Measurements from ENCODE around the gene ADAR. TPM values are rescaled to one million over a fixed set of nuclear protein-coding genes. Genes with fewer than 3 reads are reported as not detected.

Gene ADAR
- total and polyA plus RNA-seq, 2 of the 8 experiments (the other 6 are each of a cell fraction or from before 2014, with no cell fraction given) = 125 to 242 TPM

DNA sequence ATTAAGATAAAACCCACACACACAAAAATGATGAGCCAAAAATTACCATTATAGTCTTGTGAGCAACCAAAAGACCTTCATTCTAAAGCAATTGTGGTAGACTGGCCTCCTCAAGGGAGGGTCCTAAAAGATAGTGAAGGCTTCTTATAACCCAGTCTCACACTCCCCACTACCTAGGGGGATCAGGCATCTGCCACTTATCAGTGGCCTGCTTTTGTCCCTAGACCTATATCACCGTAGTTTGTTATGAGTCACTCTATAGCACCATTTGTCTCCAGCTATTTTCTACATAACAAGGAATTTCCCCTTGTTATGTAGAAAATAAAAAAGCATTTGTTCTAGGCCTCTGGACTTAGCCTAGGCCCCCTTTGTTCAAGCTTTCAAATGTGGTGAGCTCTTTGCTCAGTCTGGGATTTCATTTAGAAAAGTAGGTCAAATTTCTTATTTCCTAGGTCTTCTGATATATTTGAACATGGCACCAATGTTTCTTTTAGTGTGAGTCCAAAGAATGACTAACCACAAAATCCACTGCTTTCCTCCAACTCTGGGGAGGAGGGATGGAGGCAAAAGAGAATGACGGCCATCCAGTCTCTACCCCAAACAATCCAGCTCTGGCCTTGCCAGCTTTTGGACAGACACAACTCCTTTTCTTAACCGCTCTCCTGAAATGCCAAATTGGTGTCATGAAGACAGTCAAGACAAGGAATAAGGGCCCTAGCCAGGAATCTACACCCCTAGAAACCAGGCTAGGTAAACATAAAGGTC, 8.9 kb downstream of the ADAR start:
- POLR2A ChIA-PET (ENCODE audit: partially characterized antibody) = interaction anchor here (0.7 to 2.1 kb wide), 6 partner anchors 7 to 24 kb away, joined by 3 to 7 read pairs (median 4); no protein-coding TSS in a partner anchor
- Histone ChIP-seq H3K4me1 (replicated peaks in 1 of 4; ENCODE audit: control insufficient read depth in 3 of 4, insufficient read depth in 4 of 4, low read length in 3 of 4) (no peaks in the 10 kb centered on the region), H4K8ac (ENCODE audit: extremely low read depth, insufficient read depth, low read length) (no peak overlapping the region), H2AK5ac (ENCODE audit: low read depth, low read length) (no peak overlapping the region), H3K36me3 (ENCODE audit: control insufficient read depth in 2 of 4, insufficient read depth in 4 of 4, low read length in 3 of 4) (peaks cover 42 to 67% (median 61%) of the 10 kb centered on the region in 4 experiments), H3K4me2 (ENCODE audit: insufficient read depth in 1 of 2, low read depth in 2 of 2, low read length in 2 of 2) (no peak overlapping the region), H4K91ac (replicated peaks; ENCODE audit: insufficient read length, low read length) (no peak overlapping the region), H3K79me1 (ENCODE audit: low read depth, low read length) (peaks cover 11% of the 10 kb centered on the region), H3K9ac (replicated peaks in 1 of 4; ENCODE audit: extremely low read depth in 1 of 4, low read depth in 3 of 4, low read length in 3 of 4) (no peak overlapping the region), H2AFZ (ENCODE audit: low read length) (no peak overlapping the region), H2BK15ac (ENCODE audit: low read length) (no peak overlapping the region), H3K56ac (replicated peaks; ENCODE audit: insufficient read length, low read depth, low read length) (no peak overlapping the region), H3K14ac (ENCODE audit: insufficient read length) (no peak overlapping the region), H4K20me1 (replicated peaks in 1 of 2; ENCODE audit: control insufficient read depth in 1 of 2, insufficient read depth in 2 of 2, low read length in 2 of 2) (peaks cover 17 to 28% of the 10 kb centered on the region in 2 experiments), H3K4ac (replicated peaks; ENCODE audit: insufficient read length, low read depth, low read length) (no peak overlapping the region), H3K79me2 (ENCODE audit: control insufficient read depth in 1 of 2, insufficient read depth in 2 of 2, low read length in 2 of 2) (peaks cover 18 to 54% of the 10 kb centered on the region in 2 experiments), H3K4me3 (ENCODE audit: extremely low read depth in 1 of 4, insufficient read depth in 2 of 4, low read depth in 3 of 4, low read length in 4 of 4) (no peak overlapping the region), H4K5ac (ENCODE audit: insufficient read length, low read depth, low read length) (no peak overlapping the region), H3K9me3 (ENCODE audit: insufficient read depth in 2 of 2, low read depth in 1 of 2, low read length in 1 of 2) (no peaks in the 10 kb centered on the region), H2BK120ac (replicated peaks; ENCODE audit: low read depth, low read length) (no peak overlapping the region), H2BK20ac (ENCODE audit: low read length) (no peak overlapping the region), H2BK5ac (ENCODE audit: low read depth, low read length) (no peak overlapping the region), H3K27me3 (replicated peaks in 1 of 4; ENCODE audit: control insufficient read depth in 3 of 4, extremely low read depth in 1 of 4, insufficient read depth in 3 of 4, low read length in 3 of 4) (no peaks in the 10 kb centered on the region), H3K27ac (ENCODE audit: low read depth, low read length) (no peak overlapping the region), H3K23ac (ENCODE audit: insufficient read length) (no peak overlapping the region), H2BK12ac (ENCODE audit: low read depth, low read length) (no peak overlapping the region), H3K18ac (ENCODE audit: extremely low read depth, low read length) (no peak overlapping the region), H3K23me2 (ENCODE audit: low read depth, low read length) (no peaks in the 10 kb centered on the region)
- no peak for DNase-seq (ENCODE audit: low read depth in 1 of 2, low spot score in 2 of 2)
- FAIRE-seq = no peak
- WGBS, 2 experiments (ENCODE audit: extremely low coverage in 1 of 2, insufficient coverage in 1 of 2, insufficient read length in 1 of 2, insufficient replicate concordance in 2 of 2, low coverage in 1 of 2, low lambda C conversion rate in 2 of 2, missing lambda C conversion rate in 1 of 2) = 94% methylated on average over 3 of the region's 3 CpGs; no CpG with 5 or more reads in 1 of the 2 experiments
- no peak for TF ChIP-seq HDAC2 (IDR thresholded peaks at IDR 0.05; ENCODE audit: borderline replicate concordance in 1 of 2, low read depth in 2 of 2, low read length in 2 of 2)
- TF ChIP-seq SIN3A (conservative IDR thresholded peaks at IDR 0.05 in 1 of 2, IDR thresholded peaks at IDR 0.05 in 1 of 2; ENCODE audit: low read depth in 1 of 2, low read length in 2 of 2) = no peak
- CTCF ChIA-PET (ENCODE audit: partially characterized antibody) = interaction anchor here (0.7 to 2.2 kb wide), 5 partner anchors 10 to 221 kb away, joined by 3 to 6 read pairs (median 3); no protein-coding TSS in a partner anchor
